GF-D8 (cell line): ENCODE results near the gene GFOD2.

Experiments used
- DNase-seq: peaks from one replicate; lab custom pipeline; 2025; lab: John Stamatoyannopoulos, UW

The GFOD2 gene

GRCh38 chr16:67669499-67670101, 49.5 kb downstream of the GFOD2 start:
- no peak for DNase-seq

- no peak for DNase-seq
Measured at GRCh38 chr16:67668495-67669157, 50.5 kb downstream of the GFOD2 start.

GRCh38 chr16:67667817-67668494, 51.2 kb downstream of the GFOD2 start:
- DNase-seq = peak; percentile 89

- DNase-seq = no peak
Measured at GRCh38 chr16:67667453-67667816, 51.7 kb downstream of the GFOD2 start.

GRCh38 chr16:67666559-67667452, 52.3 kb downstream of the GFOD2 start, which contains the start of the genes C16orf86 and ENKD1:
C16orf86 (plus strand) TSS chr16:67666814; CDS start chr16:67666971, 157 bp downstream.
ENKD1 (minus strand) TSS chr16:67666750; CDS start chr16:67666442, 308 bp downstream.
- DNase-seq = peak; percentile 50

- DNase-seq = no peak
Measured at GRCh38 chr16:67666032-67666551, 53.0 kb downstream of the GFOD2 start.

GRCh38 chr16:67665598-67665997, 53.5 kb downstream of the GFOD2 start:
- no peak for DNase-seq

- no peak for DNase-seq
Measured at GRCh38 chr16:67664871-67665270, 54.2 kb downstream of the GFOD2 start.

- no peak for DNase-seq
Measured at GRCh38 chr16:67664258-67664657, 54.9 kb downstream of the GFOD2 start.

- DNase-seq = no peak
Measured at GRCh38 chr16:67663877-67664222, 55.3 kb downstream of the GFOD2 start.

GRCh38 chr16:67663151-67663876, 55.8 kb downstream of the GFOD2 start:
- DNase-seq = no peak

- DNase-seq = no peak
Measured at GRCh38 chr16:67662653-67663010, 56.5 kb downstream of the GFOD2 start.

GRCh38 chr16:67661886-67662652, 57.0 kb downstream of the GFOD2 start:
- DNase-seq = no peak

GRCh38 chr16:67661101-67661761, 57.9 kb downstream of the GFOD2 start:
- DNase-seq = no peak

GRCh38 chr16:67660564-67661028, 58.5 kb downstream of the GFOD2 start, which contains the start of gene PARD6A:
PARD6A (plus strand) TSS chr16:67660960; CDS start chr16:67661039, 79 bp downstream.
- peak; percentile 80 for DNase-seq

- peak; percentile 66 for DNase-seq
Measured at GRCh38 chr16:67659675-67660563, 59.2 kb downstream of the GFOD2 start, which contains the start of gene ACD. ACD (minus strand) TSS chr16:67660260; CDS start chr16:67660220, 40 bp downstream.

- no peak for DNase-seq
Measured at GRCh38 chr16:67658849-67659674, 60.1 kb downstream of the GFOD2 start.
